GM12801 (cell line): ENCODE measurements around the gene SCYGR3.

Source experiments
- CTCF ChIP-seq: IDR thresholded peaks from one replicate; pipeline ENCODE4 v1.5.1; 2011; ENCODE audit warnings: control low read depth; ENCODE audit not compliant: insufficient read length; ENCODE audit errors: extremely low read depth

The SCYGR3 gene

GRCh38 chr2:227625420-227625819 is 10.8 kb upstream of the SCYGR3 start:
- no peak for TF ChIP-seq CTCF

- TF ChIP-seq CTCF = no peak
These were observed 8.6 kb upstream of the SCYGR3 start for GRCh38 chr2:227623226-227623625.

- TF ChIP-seq CTCF = no peak
These were observed 2.9 kb upstream of the SCYGR3 start, which contains the start of gene SCYGR4 for GRCh38 chr2:227617316-227618230. Gene SCYGR4 (plus strand): TSS chr2:227617498. CDS start chr2:227617498, 0 bp downstream.

- no peak for TF ChIP-seq CTCF
These were observed 2.0 kb upstream of the SCYGR3 start for GRCh38 chr2:227616631-227617030.

GRCh38 chr2:227615906-227616305 is 1.3 kb upstream of the SCYGR3 start:
- no peak for TF ChIP-seq CTCF

- TF ChIP-seq CTCF = no peak
These were observed 541 bp upstream of the SCYGR3 start for GRCh38 chr2:227615181-227615580.

- no peak for TF ChIP-seq CTCF
These were observed 394 bp downstream of the SCYGR3 start for GRCh38 chr2:227614246-227614645.
